Activated B cell treated with CpG ODN at 0.5 μM for 24 hours (primary cell): ENCODE data around the gene UBALD2. TPM values are rescaled to one million over a fixed set of nuclear protein-coding genes. Genes with fewer than 3 reads are reported as not detected.
"Not testable (repeated sequence)": the region's sequence is repeated elsewhere in the genome, so short reads cannot be mapped to it uniquely, and the experiment has no call there.

Source experiments
- ATAC-seq: fragments of 200-7000 bp; cut with Tn5 transposase; one replicate; pipeline ENCODE4 v1.10.0; 2021; ENCODE audit warnings: low read depth, mild to moderate bottlenecking, moderate library complexity
- CTCF ChIA-PET: fragments of 350-600 bp; sonication (Branson Sonifier 250); formaldehyde crosslinking; loops from one replicate; lab custom pipeline; 2021; ENCODE audit warnings: antibody characterized with exemption; lab: Charles Lee
- POLR2A ChIA-PET: fragments of 350-600 bp; sonication (Branson Sonifier 250); formaldehyde crosslinking; loops from one replicate; lab custom pipeline; 2021; ENCODE audit warnings: antibody characterized with exemption; lab: Charles Lee
- DNase-seq: peaks from one replicate; pipeline ENCODE4 v3.0.0; 2022
- H3K27ac Mint-ChIP-seq: one replicate; pipeline ENCODE4 v1.8.0; 2020; ENCODE audit warnings: mixed read lengths
- H3K27me3 Mint-ChIP-seq: one replicate; pipeline ENCODE4 v1.8.0; 2021; ENCODE audit warnings: mixed read lengths
- H3K36me3 Mint-ChIP-seq: one replicate; pipeline ENCODE4 v1.8.0; 2021; ENCODE audit warnings: low read depth, mixed read lengths
- H3K4me1 Mint-ChIP-seq: one replicate; pipeline ENCODE4 v1.8.0; 2021; ENCODE audit warnings: mixed read lengths
- H3K4me3 Mint-ChIP-seq: one replicate; pipeline ENCODE4 v1.8.0; 2020; ENCODE audit warnings: mild to moderate bottlenecking, mixed read lengths
- H3K9me3 Mint-ChIP-seq: one replicate; pipeline ENCODE4 v1.8.0; 2020; ENCODE audit warnings: mixed read lengths
- CTCF ChIP-seq: fragments of 200-600 bp; IDR thresholded peaks from one replicate; pipeline ENCODE4 v1.8.0; 2022; ENCODE audit warnings: antibody characterized with exemption, mild to moderate bottlenecking
- intact Hi-C: fragments of 100-400 bp; cut with micrococcal nuclease; formaldehyde crosslinking; loops from one replicate; pipeline ENCODE4 v1.15.1; 2024
- total RNA-seq: library from RNA; stranded (reverse); gene quantifications from 2 replicates; pipeline ENCODE4 v1.2.3, GENCODE V29; 2022

UBALD2 gene
- total RNA-seq, 1 donor from 2014 or later: 152 TPM

GRCh38 chr17:76241204-76241538, 24.0 kb upstream of the UBALD2 start:
- intact Hi-C loops: no loop called here
- Mint-ChIP-seq H3K4me1 (peaks cover 15% of the 10 kb centered on the region), H3K4me3 (peak overlapping the region; percentile 87), H3K36me3 (no peaks in the 10 kb centered on the region), H3K9me3 (no peaks in the 10 kb centered on the region), H3K27me3 (peaks cover 33% of the 10 kb centered on the region), H3K27ac (peak overlapping the region; percentile 56)
- ChIA-PET CTCF (no interaction called here), POLR2A (interaction anchor here (0.7 to 8.8 kb wide), 4 partner anchors 24 to 49 kb away, joined by 3 to 135 read pairs (median 6); partner anchors contain the start of gene UBALD2)
- ATAC-seq (no peak), DNase-seq (no peak)
- TF ChIP-seq CTCF: no peak

GRCh38 chr17:76241691-76242255, 23.4 kb upstream of the UBALD2 start:
- POLR2A ChIA-PET: interaction anchor here (0.7 to 8.8 kb wide), 4 partner anchors 23 to 50 kb away, joined by 3 to 135 read pairs (median 6); partner anchors contain the start of gene UBALD2

GRCh38 chr17:76243826-76244679, 21.1 kb upstream of the UBALD2 start:
- CTCF ChIA-PET: no interaction called here
- Mint-ChIP-seq H3K4me1 (peaks cover 30% of the 10 kb centered on the region), H3K4me3 (no peak overlapping the region), H3K36me3 (no peaks in the 10 kb centered on the region), H3K27me3 (peaks cover 34% of the 10 kb centered on the region), H3K27ac (no peak overlapping the region), H3K9me3 (no peaks in the 10 kb centered on the region)
- DNase-seq (no peak), ATAC-seq (no peak)
- intact Hi-C loops: no loop called here
- TF ChIP-seq CTCF: no peak
- POLR2A ChIA-PET: interaction anchor here (0.5 to 8.8 kb wide), 3 partner anchors 20 to 121 kb away, joined by 3 to 135 read pairs (median 8); partner anchors contain the start of gene UBALD2

More at GRCh38 chr17:76241691-76242255, 23.4 kb upstream of the UBALD2 start:
- Mint-ChIP-seq H3K36me3 (no peaks in the 10 kb centered on the region), H3K4me1 (peaks cover 21% of the 10 kb centered on the region), H3K9me3 (no peaks in the 10 kb centered on the region), H3K27me3 (peaks cover 36% of the 10 kb centered on the region), H3K4me3 (peak overlapping the region; percentile 87), H3K27ac (no peak overlapping the region)
- DNase-seq (no peak), ATAC-seq (no peak)
- intact Hi-C loops: no loop called here
- no peak for TF ChIP-seq CTCF
- CTCF ChIA-PET: no interaction called here

GRCh38 chr17:76244721-76245120, 20.4 kb upstream of the UBALD2 start:
- intact Hi-C loops, H3K9me3 Mint-ChIP-seq, H3K27ac Mint-ChIP-seq, ATAC-seq, DNase-seq, H3K36me3 Mint-ChIP-seq, H3K4me3 Mint-ChIP-seq: not testable (repeated sequence)
- ChIA-PET CTCF (interaction anchor here (2.1 to 2.8 kb wide), 2 partner anchors 35 to 123 kb away, joined by 6 to 12 read pairs; no protein-coding TSS in a partner anchor), POLR2A (interaction anchor here (8.8 kb wide), 1 partner anchor 26 kb away, joined by 135 read pairs; no protein-coding TSS in a partner anchor)
- Mint-ChIP-seq H3K4me1 (peaks cover 28% of the 10 kb centered on the region), H3K27me3 (peaks cover 34% of the 10 kb centered on the region)

GRCh38 chr17:76246080-76247066, 18.8 kb upstream of the UBALD2 start:
- intact Hi-C loops: loop anchor here (1.0 to 2.0 kb wide), 2 partner anchors 17 to 26 kb away; no protein-coding TSS in a partner anchor
- Mint-ChIP-seq H3K36me3 (no peaks in the 10 kb centered on the region), H3K27me3 (peaks cover 28% of the 10 kb centered on the region), H3K4me3 (peak overlapping the region; percentile 56), H3K4me1 (peaks cover 24% of the 10 kb centered on the region), H3K9me3 (no peaks in the 10 kb centered on the region), H3K27ac (peak overlapping the region; percentile 73)
- ATAC-seq: peak; percentile 98
- POLR2A ChIA-PET: interaction anchor here (0.5 to 8.8 kb wide), 8 partner anchors 13 to 105 kb away, joined by 3 to 135 read pairs (median 8); partner anchors contain the start of genes FOXJ1 and UBALD2
- no peak for DNase-seq
- TF ChIP-seq CTCF: no peak
- CTCF ChIA-PET: interaction anchor here (0.7 to 2.8 kb wide), 7 partner anchors 8 to 124 kb away, joined by 3 to 12 read pairs (median 3); no protein-coding TSS in a partner anchor
